Measurements from ENCODE around the gene ERC1. TPM values are rescaled to one million over a fixed set of nuclear protein-coding genes. Genes with fewer than 3 reads are reported as not detected.

ERC1 gene
- total and polyA plus RNA-seq, 9 of the 15 experiments (the other 6 are each of a cell fraction or from before 2014, with no cell fraction given) = 0.74 to 11.8 (median 4.8) TPM

DNA sequence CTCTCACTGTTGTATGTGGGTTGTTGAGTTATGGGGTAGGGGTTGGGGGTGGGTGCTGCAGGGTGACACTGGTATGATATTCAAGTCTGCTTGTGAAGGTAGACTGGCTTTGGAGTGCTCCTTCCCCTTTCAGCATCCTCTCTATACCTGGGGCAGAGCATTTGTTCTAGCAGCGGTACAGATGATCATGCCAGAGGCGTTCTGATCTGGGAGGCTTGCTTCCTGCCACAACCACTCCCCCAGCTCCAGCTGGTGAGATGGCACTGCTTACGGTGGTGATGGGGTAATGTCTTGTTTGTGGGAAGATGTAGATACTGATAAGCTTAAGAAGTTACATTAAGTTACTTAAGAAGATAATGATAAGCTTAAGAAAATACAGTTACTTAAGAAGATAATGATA is 131.8 kb downstream of the ERC1 start:
- WGBS (ENCODE audit: insufficient coverage, low coverage, missing lambda C conversion rate) = 67% methylated on average over 1 of the region's 3 CpGs

More for the DNA sequence above, 131.8 kb downstream of the ERC1 start:
- H3K4me3 ChIP-seq = no peak overlapping the region
- H3K4me1 ChIP-seq (replicated peaks in 1 of 2; ENCODE audit: control insufficient read depth in 2 of 2, insufficient read depth in 2 of 2, low read length in 2 of 2) = no peaks in the 10 kb centered on the region
- ATAC-seq (no peak), DNase-seq (ENCODE audit: extremely low read depth in 1 of 4, low spot score in 3 of 4) (peak in 2 of 4 experiments; percentile 8), FAIRE-seq (no peak)
- H3K36me3 ChIP-seq (ENCODE audit: control insufficient read depth, insufficient read depth, low read length) = no peaks in the 10 kb centered on the region
- no peaks in the 10 kb centered on the region for H3K79me2 ChIP-seq (ENCODE audit: control insufficient read depth, insufficient read depth, low read length)
- POLR2A ChIA-PET = interaction anchor here (0.9 to 1.2 kb wide), 2 partner anchors 479 to 547 kb away, joined by 3 read pairs; no protein-coding TSS in a partner anchor
- in situ Hi-C loops (cut with MboI) (no loop called here), intact Hi-C loops (cut with micrococcal nuclease) (no loop called here)
- H3K27me3 ChIP-seq (ENCODE audit: control insufficient read depth in 2 of 2, insufficient read depth in 2 of 2, low read length in 2 of 2) = no peaks in the 10 kb centered on the region
- H2AFZ ChIP-seq (ENCODE audit: low read depth, low read length) = no peak overlapping the region
- H3K4me2 ChIP-seq (ENCODE audit: insufficient read depth, low read length) = no peak overlapping the region
- no peaks in the 10 kb centered on the region for H3K9me1 ChIP-seq (ENCODE audit: control insufficient read depth, insufficient read depth, low read length)
- no peak overlapping the region for H3K9ac ChIP-seq (ENCODE audit: insufficient read depth in 1 of 2, low read depth in 2 of 2, low read length in 2 of 2)
- TF ChIP-seq, protein P1, sequence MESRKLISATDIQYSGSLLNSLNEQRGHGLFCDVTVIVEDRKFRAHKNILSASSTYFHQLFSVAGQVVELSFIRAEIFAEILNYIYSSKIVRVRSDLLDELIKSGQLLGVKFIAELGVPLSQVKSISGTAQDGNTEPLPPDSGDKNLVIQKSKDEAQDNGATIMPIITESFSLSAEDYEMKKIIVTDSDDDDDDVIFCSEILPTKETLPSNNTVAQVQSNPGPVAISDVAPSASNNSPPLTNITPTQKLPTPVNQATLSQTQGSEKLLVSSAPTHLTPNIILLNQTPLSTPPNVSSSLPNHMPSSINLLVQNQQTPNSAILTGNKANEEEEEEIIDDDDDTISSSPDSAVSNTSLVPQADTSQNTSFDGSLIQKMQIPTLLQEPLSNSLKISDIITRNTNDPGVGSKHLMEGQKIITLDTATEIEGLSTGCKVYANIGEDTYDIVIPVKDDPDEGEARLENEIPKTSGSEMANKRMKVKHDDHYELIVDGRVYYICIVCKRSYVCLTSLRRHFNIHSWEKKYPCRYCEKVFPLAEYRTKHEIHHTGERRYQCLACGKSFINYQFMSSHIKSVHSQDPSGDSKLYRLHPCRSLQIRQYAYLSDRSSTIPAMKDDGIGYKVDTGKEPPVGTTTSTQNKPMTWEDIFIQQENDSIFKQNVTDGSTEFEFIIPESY (CRISPR knock-in tag; IDR thresholded peaks at IDR 0.05) = peak; percentile 65; the same call in 1 of the 2 replicates
- TF ChIP-seq ZNF76 (CRISPR knock-in tag; IDR thresholded peaks at IDR 0.05; ENCODE audit: borderline replicate concordance) (no peak), ZC3H11A (IDR thresholded peaks at IDR 0.05; ENCODE audit: low read depth, low read length) (no peak), RNF2 (IDR thresholded peaks at IDR 0.05) (no peak)
- TF ChIP-seq, protein P2, sequence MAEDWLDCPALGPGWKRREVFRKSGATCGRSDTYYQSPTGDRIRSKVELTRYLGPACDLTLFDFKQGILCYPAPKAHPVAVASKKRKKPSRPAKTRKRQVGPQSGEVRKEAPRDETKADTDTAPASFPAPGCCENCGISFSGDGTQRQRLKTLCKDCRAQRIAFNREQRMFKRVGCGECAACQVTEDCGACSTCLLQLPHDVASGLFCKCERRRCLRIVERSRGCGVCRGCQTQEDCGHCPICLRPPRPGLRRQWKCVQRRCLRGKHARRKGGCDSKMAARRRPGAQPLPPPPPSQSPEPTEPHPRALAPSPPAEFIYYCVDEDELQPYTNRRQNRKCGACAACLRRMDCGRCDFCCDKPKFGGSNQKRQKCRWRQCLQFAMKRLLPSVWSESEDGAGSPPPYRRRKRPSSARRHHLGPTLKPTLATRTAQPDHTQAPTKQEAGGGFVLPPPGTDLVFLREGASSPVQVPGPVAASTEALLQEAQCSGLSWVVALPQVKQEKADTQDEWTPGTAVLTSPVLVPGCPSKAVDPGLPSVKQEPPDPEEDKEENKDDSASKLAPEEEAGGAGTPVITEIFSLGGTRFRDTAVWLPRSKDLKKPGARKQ (CRISPR knock-in tag; IDR thresholded peaks at IDR 0.05) = no peak
- TF ChIP-seq, protein P3, sequence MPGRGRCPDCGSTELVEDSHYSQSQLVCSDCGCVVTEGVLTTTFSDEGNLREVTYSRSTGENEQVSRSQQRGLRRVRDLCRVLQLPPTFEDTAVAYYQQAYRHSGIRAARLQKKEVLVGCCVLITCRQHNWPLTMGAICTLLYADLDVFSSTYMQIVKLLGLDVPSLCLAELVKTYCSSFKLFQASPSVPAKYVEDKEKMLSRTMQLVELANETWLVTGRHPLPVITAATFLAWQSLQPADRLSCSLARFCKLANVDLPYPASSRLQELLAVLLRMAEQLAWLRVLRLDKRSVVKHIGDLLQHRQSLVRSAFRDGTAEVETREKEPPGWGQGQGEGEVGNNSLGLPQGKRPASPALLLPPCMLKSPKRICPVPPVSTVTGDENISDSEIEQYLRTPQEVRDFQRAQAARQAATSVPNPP (IDR thresholded peaks at IDR 0.05; ENCODE audit: borderline replicate concordance, insufficient read depth, insufficient read length) = no peak
- CTCF ChIA-PET (ENCODE audit: low intra/inter-chr PET ratio) = no interaction called here
- no peaks in the 10 kb centered on the region for H3K9me3 ChIP-seq (replicated peaks; ENCODE audit: control insufficient read depth, insufficient read depth, low read depth, low read length)
- no TSS peak for BruUV-seq (replicated peaks)
- no peak overlapping the region for H3K27ac ChIP-seq (ENCODE audit: extremely low read depth, low read depth, low read length)
- no peaks in the 10 kb centered on the region for H4K20me1 ChIP-seq (replicated peaks; ENCODE audit: control insufficient read depth, insufficient read depth, low read length)

All from K562 (cell line).